Upper lobe of left lung (tissue), 4 donors: ENCODE measurements around the gene CWH43.

ENCODE experiments used
- EP300 ChIP-seq, 4 donors: sonication (generic); formaldehyde crosslinking; IDR thresholded peaks; one replicate each; pipeline ENCODE4 v1.5.1; 2017; ENCODE audit warnings: antibody characterized with exemption in 4 of 4, control low read depth in 2 of 4
- POLR2A ChIP-seq, 4 donors: fragments of 450-650 bp; IDR thresholded peaks; one replicate each; pipeline ENCODE4 v1.5.1; 2016 to 2017; ENCODE audit warnings: antibody characterized with exemption in 4 of 4, mild to moderate bottlenecking in 2 of 4
- TF ChIP-seq, protein P1 (sequence below), 6 experiments: fragments of 450-650 bp in 4 of 6; fragments of 200-600 bp in 2 of 6; sonication (generic) in 2 of 6; IDR thresholded peaks; one replicate each; pipeline ENCODE4 v1.5.1; 2016 to 2019; ENCODE audit warnings: antibody characterized with exemption in 6 of 6

DNA sequence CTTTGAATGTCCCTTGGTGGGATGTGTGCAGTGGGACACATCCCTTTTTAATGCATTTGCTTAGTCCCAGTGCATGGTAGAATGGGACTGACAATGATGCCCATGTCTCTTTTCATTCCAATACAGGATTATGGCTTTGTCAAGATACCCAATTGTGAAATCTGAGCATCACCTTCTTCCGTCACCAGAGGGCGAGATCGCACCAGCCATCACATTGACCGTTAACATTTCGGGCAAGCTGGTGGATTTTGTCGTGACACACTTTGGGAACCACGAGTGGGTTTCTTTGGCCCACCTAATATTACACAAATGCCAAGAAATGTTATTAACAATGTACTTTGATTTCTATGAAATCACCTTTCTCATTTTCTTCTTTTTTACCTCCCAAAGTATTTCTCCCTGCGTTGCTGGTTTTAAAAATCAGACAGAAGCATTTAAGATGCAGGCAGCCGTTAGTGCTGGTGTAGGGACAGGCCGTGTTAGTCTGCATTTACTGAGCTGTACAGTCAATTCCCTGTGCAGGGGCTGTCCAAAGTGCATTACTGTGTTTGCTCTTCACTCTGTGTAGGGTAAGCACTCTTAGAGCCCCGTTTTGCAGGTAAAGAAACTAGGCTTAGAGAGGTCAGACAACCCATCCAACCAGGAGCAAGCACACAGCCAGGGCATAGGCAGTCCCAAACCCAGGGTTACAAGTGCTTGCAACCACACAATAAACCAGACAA lies 46.5 kb downstream of the CWH43 start:
- TF ChIP-seq, protein P1, sequence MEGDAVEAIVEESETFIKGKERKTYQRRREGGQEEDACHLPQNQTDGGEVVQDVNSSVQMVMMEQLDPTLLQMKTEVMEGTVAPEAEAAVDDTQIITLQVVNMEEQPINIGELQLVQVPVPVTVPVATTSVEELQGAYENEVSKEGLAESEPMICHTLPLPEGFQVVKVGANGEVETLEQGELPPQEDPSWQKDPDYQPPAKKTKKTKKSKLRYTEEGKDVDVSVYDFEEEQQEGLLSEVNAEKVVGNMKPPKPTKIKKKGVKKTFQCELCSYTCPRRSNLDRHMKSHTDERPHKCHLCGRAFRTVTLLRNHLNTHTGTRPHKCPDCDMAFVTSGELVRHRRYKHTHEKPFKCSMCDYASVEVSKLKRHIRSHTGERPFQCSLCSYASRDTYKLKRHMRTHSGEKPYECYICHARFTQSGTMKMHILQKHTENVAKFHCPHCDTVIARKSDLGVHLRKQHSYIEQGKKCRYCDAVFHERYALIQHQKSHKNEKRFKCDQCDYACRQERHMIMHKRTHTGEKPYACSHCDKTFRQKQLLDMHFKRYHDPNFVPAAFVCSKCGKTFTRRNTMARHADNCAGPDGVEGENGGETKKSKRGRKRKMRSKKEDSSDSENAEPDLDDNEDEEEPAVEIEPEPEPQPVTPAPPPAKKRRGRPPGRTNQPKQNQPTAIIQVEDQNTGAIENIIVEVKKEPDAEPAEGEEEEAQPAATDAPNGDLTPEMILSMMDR (IDR thresholded peaks at IDR 0.05), result no peak
- no peak for TF ChIP-seq EP300 (IDR thresholded peaks at IDR 0.05)
- no peak for TF ChIP-seq POLR2A (IDR thresholded peaks at IDR 0.05)
